ENCODE results near the gene NFYC.

- no peak for TF ChIP-seq CTCF (IDR thresholded peaks at IDR 0.05)
- peak; percentile 39 to 58 for TF ChIP-seq POLR2AphosphoS5 (IDR thresholded peaks at IDR 0.05)
- no peak for TF ChIP-seq POLR2A (IDR thresholded peaks at IDR 0.05; ENCODE audit: low read depth)
These were observed 26.0 kb upstream of the NFYC start, which contains the start of gene RIMS3 for GRCh38 chr1:40665335-40666171.
